OCI-LY7 (cell line): ENCODE results near the gene NAV2.

Source experiments
- CTCF ChIP-seq: fragments of 200-600 bp; sonication (generic); conservative IDR thresholded peaks from 2 replicates; pipeline ENCODE4 v1.5.1; 2014; ENCODE audit warnings: mild to moderate bottlenecking, antibody characterized with exemption, low read length, moderate library complexity, mixed read lengths
- EZH2phosphoT487 ChIP-seq: fragments of 200-600 bp; sonication (generic); IDR thresholded peaks from 2 replicates; pipeline ENCODE4 v1.6.1; 2018; ENCODE audit warnings: low read depth, borderline replicate concordance, mild to moderate bottlenecking, mixed run types, antibody characterized with exemption, low read length, moderate library complexity, mixed read lengths

- TF ChIP-seq CTCF = no peak
- no peak for TF ChIP-seq EZH2phosphoT487
These were observed 290.7 kb downstream of the NAV2 start for GRCh38 chr11:20003351-20003750.
